Measurements from ENCODE around the gene GATB. TPM values are rescaled to one million over a fixed set of nuclear protein-coding genes. Genes with fewer than 3 reads are reported as not detected.

GATB gene
- total and polyA plus RNA-seq, 11 donors = 32.8 to 182 (median 83.4) TPM

GRCh38 chr4:151804821-151805220 lies 44.0 kb upstream of the GATB start:
- no peaks in the 10 kb centered on the region for H3K9me3 ChIP-seq
- DNase-seq (no peak), ATAC-seq (no peak)
- no peak overlapping the region for H3K4me3 ChIP-seq
- TF ChIP-seq, protein P1, sequence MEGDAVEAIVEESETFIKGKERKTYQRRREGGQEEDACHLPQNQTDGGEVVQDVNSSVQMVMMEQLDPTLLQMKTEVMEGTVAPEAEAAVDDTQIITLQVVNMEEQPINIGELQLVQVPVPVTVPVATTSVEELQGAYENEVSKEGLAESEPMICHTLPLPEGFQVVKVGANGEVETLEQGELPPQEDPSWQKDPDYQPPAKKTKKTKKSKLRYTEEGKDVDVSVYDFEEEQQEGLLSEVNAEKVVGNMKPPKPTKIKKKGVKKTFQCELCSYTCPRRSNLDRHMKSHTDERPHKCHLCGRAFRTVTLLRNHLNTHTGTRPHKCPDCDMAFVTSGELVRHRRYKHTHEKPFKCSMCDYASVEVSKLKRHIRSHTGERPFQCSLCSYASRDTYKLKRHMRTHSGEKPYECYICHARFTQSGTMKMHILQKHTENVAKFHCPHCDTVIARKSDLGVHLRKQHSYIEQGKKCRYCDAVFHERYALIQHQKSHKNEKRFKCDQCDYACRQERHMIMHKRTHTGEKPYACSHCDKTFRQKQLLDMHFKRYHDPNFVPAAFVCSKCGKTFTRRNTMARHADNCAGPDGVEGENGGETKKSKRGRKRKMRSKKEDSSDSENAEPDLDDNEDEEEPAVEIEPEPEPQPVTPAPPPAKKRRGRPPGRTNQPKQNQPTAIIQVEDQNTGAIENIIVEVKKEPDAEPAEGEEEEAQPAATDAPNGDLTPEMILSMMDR (IDR thresholded peaks at IDR 0.05) = no peak
- TF ChIP-seq POLR2A (IDR thresholded peaks at IDR 0.05) = no peak
- 81 to 94% (median 87%) methylated on average over 1 of the region's 1 CpG for WGBS, 4 donors
- peak overlapping the region in 3 of 12 donors; percentile 4 to 39 (median 18) for H3K27ac ChIP-seq
- no peaks in the 10 kb centered on the region for H3K27me3 ChIP-seq
- intact Hi-C loops (cut with DNase I) = loop anchor here in 5 of 10 donors (5.0 to 10.0 kb wide), 6 partner anchors 120 to 577 kb away; no protein-coding TSS in a partner anchor
- no peaks in the 10 kb centered on the region for H3K36me3 ChIP-seq
- peaks cover 0 to 19% (median 5%) of the 10 kb centered on the region in 12 donors for H3K4me1 ChIP-seq

- Histone ChIP-seq H3K4me1 (peaks cover 0 to 24% (median 7%) of the 10 kb centered on the region in 12 donors), H3K4me3 (no peak overlapping the region), H3K9me3 (no peaks in the 10 kb centered on the region), H3K27me3 (no peaks in the 10 kb centered on the region), H3K36me3 (no peaks in the 10 kb centered on the region), H3K27ac (peak overlapping the region in 3 of 12 donors; percentile 4 to 39 (median 18))
- no peak for TF ChIP-seq POLR2A (IDR thresholded peaks at IDR 0.05)
- TF ChIP-seq, protein P1 (IDR thresholded peaks at IDR 0.05) = no peak
- no peak for ATAC-seq
- 91 to 97% (median 93%) methylated on average over 4 of the region's 4 CpGs for WGBS, 4 donors
- no peak for DNase-seq
- intact Hi-C loops (cut with DNase I) = loop anchor here in 4 of 10 donors (10.0 kb wide), 3 partner anchors 119 to 241 kb away; no protein-coding TSS in a partner anchor
Measured at GRCh38 chr4:151804086-151804630, 43.4 kb upstream of the GATB start.

DNA sequence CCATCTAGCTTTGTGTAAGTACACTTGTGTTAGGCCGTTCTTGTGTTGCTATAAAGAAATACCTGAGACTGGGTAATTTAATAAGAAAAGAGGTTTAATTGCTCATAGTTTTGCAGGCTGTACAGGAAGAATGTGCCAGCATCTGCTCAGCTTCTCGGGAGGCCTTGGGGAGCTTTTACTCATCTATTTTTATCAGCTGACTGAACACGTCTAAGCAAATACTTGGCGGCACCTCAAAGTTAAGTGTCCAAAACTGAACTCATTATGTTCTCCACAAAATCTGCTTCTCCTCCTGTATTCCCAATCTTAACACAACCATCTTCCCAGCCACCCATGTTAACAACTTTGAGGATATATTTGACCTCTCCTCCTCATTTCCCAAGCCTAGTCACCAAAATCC lies 42.4 kb upstream of the GATB start:
- peak overlapping the region in 2 of 12 donors; percentile 28 to 30 for H3K27ac ChIP-seq
- intact Hi-C loops (cut with DNase I) = loop anchor here in 4 of 10 donors (10.0 kb wide), 3 partner anchors 118 to 242 kb away; no protein-coding TSS in a partner anchor
- no peak for DNase-seq
- H3K27me3 ChIP-seq = no peaks in the 10 kb centered on the region
- ATAC-seq = no peak
- no peaks in the 10 kb centered on the region for H3K36me3 ChIP-seq
- TF ChIP-seq POLR2A (IDR thresholded peaks at IDR 0.05) = no peak
- H3K4me1 ChIP-seq = peaks cover 0 to 32% (median 8%) of the 10 kb centered on the region in 12 donors
- no peak overlapping the region for H3K4me3 ChIP-seq
- WGBS, 4 donors = 59 to 72% (median 63%) methylated on average over 4 of the region's 4 CpGs
- no peaks in the 10 kb centered on the region for H3K9me3 ChIP-seq

DNA sequence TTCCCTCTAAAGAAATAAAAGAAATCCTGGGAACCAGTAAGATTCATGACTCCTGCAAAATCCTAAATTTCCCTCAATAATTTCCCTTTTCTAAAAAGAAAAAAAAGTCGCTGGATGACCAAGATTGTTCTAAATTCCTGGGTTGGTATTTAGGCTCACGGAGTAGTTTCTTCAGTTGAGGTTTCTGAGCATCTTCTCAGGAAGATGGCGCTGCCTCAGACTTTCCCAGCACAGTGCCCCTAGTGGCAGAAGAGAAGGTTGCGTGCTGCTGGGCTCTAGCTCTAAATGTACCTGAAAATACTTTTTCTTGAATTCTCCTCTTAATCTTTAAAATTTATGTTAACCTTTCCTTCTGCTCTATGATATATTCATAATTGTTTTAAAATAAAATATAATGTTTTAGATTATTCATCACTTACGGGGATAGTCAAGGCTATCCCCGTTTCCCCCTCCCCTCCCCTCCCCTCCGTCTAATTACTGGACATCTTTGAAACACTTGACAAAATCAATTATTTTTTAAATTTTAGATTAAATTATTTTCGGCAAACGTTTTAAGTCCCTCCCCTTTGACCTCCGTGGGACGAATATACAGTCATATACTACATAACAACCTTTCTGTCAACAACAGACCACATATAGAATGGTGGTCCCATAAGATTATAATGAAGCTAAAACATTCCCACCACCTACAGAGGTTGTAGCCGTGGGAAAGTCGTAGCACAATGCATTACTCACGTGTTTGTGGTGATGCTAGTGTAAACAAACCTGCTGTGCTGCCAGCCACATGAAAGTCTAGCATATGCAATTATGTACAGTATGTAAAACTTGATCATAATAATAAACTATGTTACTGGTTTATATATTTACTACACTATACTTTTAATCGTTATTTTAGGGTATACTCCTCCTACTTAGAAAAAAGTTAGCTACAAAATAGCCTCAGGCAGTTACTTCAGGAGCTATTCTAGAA lies 41.0 kb upstream of the GATB start:
- H3K27me3 ChIP-seq = no peaks in the 10 kb centered on the region
- no peak for DNase-seq
- peak overlapping the region in 1 of 12 donors; percentile 6 for H3K27ac ChIP-seq
- intact Hi-C loops (cut with DNase I) = loop anchor here in 4 of 10 donors (10.0 kb wide), 3 partner anchors 117 to 243 kb away; no protein-coding TSS in a partner anchor
- H3K4me1 ChIP-seq = peaks cover 0 to 35% (median 3%) of the 10 kb centered on the region in 12 donors
- WGBS, 4 donors = 64 to 75% (median 72%) methylated on average over 15 of the region's 15 CpGs
- no peak for ATAC-seq
- no peak overlapping the region for H3K4me3 ChIP-seq
- H3K36me3 ChIP-seq = no peaks in the 10 kb centered on the region
- TF ChIP-seq POLR2A (IDR thresholded peaks at IDR 0.05) = no peak
- TF ChIP-seq, protein P1 (IDR thresholded peaks at IDR 0.05) = peak; percentile 57 to 84 (median 72)
- H3K9me3 ChIP-seq = no peaks in the 10 kb centered on the region

All from heart left ventricle (tissue), 16 donors.